Measurements from ENCODE around the gene SUGP1. TPM values are rescaled to one million over a fixed set of nuclear protein-coding genes. Genes with fewer than 3 reads are reported as not detected.

Gene SUGP1
- total RNA-seq, 4 donors from 2014 or later: 16.1 to 40.2 (median 39.0) TPM

DNA sequence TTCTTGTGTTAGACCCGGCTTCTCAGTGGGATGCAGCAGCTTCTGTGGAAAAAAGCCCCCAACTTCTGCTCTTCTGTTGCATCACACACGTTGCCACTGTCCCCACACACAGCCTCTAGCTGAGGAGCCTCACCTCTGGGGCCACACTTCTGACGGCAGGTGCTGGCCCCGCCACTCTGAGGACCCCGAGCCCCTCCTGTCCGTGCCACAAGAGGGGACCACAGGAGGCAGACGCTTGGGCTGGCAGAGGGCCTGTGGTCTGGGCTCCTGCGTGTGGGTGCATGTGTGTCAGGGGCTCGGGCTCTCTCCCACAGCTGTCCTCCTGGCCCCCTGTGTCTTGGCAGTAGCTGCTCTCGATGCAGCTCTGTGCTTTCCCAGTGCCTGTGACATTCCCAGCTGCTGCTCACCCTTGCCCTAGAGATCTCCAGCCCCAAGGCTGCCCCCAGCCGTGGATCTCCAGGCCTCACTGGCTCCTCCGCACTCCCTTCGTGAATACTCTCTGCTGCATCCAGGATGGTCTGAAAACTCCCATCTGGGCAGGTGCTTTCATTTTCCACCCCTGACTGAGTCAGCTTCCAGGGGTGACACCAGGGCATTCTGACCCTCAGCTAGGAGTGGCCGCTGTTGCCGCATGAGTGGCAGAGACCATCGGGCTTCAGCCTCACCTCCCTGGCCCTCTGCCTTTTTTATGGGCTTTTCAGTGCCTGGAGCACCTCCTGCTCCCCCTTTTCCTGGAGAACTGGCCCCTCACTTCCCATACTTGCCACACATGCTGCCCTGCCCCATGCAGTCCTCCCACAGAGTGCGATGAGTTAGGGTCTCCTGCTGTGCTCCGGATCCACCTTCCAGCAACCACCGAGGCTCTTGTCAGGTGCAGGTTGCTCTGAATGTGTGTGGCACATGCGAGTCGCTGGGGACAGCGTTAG is 14.0 kb upstream of the SUGP1 start:
- H3K4me3 ChIP-seq (ENCODE audit: low read depth, poor library complexity, severe bottlenecking): no peak overlapping the region
- DNase-seq (ENCODE audit: low spot score in 2 of 2): no peak
- no peak for TF ChIP-seq POLR2A (IDR thresholded peaks at IDR 0.05)
- TF ChIP-seq, protein P1, sequence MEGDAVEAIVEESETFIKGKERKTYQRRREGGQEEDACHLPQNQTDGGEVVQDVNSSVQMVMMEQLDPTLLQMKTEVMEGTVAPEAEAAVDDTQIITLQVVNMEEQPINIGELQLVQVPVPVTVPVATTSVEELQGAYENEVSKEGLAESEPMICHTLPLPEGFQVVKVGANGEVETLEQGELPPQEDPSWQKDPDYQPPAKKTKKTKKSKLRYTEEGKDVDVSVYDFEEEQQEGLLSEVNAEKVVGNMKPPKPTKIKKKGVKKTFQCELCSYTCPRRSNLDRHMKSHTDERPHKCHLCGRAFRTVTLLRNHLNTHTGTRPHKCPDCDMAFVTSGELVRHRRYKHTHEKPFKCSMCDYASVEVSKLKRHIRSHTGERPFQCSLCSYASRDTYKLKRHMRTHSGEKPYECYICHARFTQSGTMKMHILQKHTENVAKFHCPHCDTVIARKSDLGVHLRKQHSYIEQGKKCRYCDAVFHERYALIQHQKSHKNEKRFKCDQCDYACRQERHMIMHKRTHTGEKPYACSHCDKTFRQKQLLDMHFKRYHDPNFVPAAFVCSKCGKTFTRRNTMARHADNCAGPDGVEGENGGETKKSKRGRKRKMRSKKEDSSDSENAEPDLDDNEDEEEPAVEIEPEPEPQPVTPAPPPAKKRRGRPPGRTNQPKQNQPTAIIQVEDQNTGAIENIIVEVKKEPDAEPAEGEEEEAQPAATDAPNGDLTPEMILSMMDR (IDR thresholded peaks at IDR 0.05): no peak
- WGBS, 2 donors: 67 to 79% methylated on average over 20 to 21 of the region's 22 CpGs
- intact Hi-C loops (cut with DNase I; ENCODE audit: low total_unique reads): no loop called here

GRCh38 chr19:19329126-19329525 is 8.8 kb upstream of the SUGP1 start:
- no peak for TF ChIP-seq POLR2A (IDR thresholded peaks at IDR 0.05)
- TF ChIP-seq, protein P1 (IDR thresholded peaks at IDR 0.05): no peak
- intact Hi-C loops (cut with DNase I; ENCODE audit: low total_unique reads): no loop called here
- H3K4me3 ChIP-seq (ENCODE audit: low read depth, poor library complexity, severe bottlenecking): no peak overlapping the region
- 57 to 73% methylated on average over 6 of the region's 6 CpGs for WGBS, 2 donors
- DNase-seq (ENCODE audit: low spot score in 2 of 2): no peak

- intact Hi-C loops (cut with DNase I; ENCODE audit: low total_unique reads): no loop called here
- no peak for DNase-seq (ENCODE audit: low spot score in 2 of 2)
- TF ChIP-seq POLR2A (IDR thresholded peaks at IDR 0.05): no peak
- TF ChIP-seq, protein P1 (IDR thresholded peaks at IDR 0.05): no peak
- WGBS, 2 donors: 94 to 95% methylated on average over 8 of the region's 8 CpGs
- H3K4me3 ChIP-seq (ENCODE audit: low read depth, poor library complexity, severe bottlenecking): no peak overlapping the region
Measured at GRCh38 chr19:19327672-19328071, 7.4 kb upstream of the SUGP1 start.

- DNase-seq (ENCODE audit: low spot score in 2 of 2): no peak
- H3K4me3 ChIP-seq (ENCODE audit: low read depth, poor library complexity, severe bottlenecking): no peak overlapping the region
- intact Hi-C loops (cut with DNase I; ENCODE audit: low total_unique reads): no loop called here
- WGBS, 2 donors: 76 to 82% methylated on average over 7 of the region's 7 CpGs
- no peak for TF ChIP-seq POLR2A (IDR thresholded peaks at IDR 0.05)
- TF ChIP-seq, protein P1 (IDR thresholded peaks at IDR 0.05): no peak
Measured at GRCh38 chr19:19324059-19324770, 3.9 kb upstream of the SUGP1 start.

DNA sequence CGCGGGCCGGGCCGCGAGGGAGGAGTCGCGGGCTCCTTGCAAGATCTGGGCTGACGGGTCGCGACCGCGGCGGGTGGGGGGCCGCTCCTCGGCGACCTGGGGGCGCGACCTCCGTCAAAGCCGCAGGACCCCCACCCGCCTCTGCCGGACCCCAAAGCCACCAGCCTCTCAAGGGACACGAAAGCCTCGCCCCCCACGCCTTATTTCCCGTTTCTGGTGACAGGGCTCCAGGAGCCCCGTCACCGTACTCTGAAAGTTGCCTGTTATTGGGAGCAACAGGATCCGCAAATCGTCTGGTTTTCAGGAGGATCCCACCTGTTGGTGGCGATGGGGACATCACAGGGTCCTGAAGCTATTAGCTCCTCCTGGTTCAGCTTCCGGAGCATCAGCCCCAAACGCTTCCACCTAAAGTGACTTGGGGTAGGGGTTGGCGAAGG is 850 bp upstream of the SUGP1 start:
- TF ChIP-seq POLR2A (IDR thresholded peaks at IDR 0.05): no peak
- TF ChIP-seq, protein P1 (IDR thresholded peaks at IDR 0.05): no peak
- DNase-seq (ENCODE audit: low spot score in 2 of 2): no peak
- peak overlapping the region; percentile 100 for H3K4me3 ChIP-seq (ENCODE audit: low read depth, poor library complexity, severe bottlenecking)
- intact Hi-C loops (cut with DNase I; ENCODE audit: low total_unique reads): no loop called here
- WGBS, 2 donors: 0 to 2% methylated on average over 19 to 33 of the region's 34 CpGs
